Epithelial cell of esophagus (primary cell): ENCODE results near the gene BOK.

Source experiments
- DNase-seq: peaks from one replicate; pipeline ENCODE4 v3.0.0; 2010; ENCODE audit warnings: low read depth
- H3K4me3 ChIP-seq: 2 replicates; pipeline ENCODE4 v1.5.1; 2011; ENCODE audit warnings: mild to moderate bottlenecking, low read length, control low read depth
- CTCF ChIP-seq: IDR thresholded peaks from 2 replicates; pipeline ENCODE4 v1.5.1; 2011; ENCODE audit warnings: low read depth, mild to moderate bottlenecking, low read length, control low read depth, inconsistent platforms; ENCODE audit not compliant: insufficient read depth; ENCODE audit errors: missing control alignments

BOK gene

GRCh38 chr2:241575624-241576292 lies 17.2 kb downstream of the BOK start:
- TF ChIP-seq CTCF, result no peak
- DNase-seq, result no peak
- H3K4me3 ChIP-seq, result no peak overlapping the region

- DNase-seq, result no peak
- TF ChIP-seq CTCF, result no peak
- no peak overlapping the region for H3K4me3 ChIP-seq
Observed at GRCh38 chr2:241576293-241576654, 17.7 kb downstream of the BOK start.

- no peak for DNase-seq
- no peak for TF ChIP-seq CTCF
- H3K4me3 ChIP-seq, result no peak overlapping the region
Observed at GRCh38 chr2:241577413-241578122, 19.0 kb downstream of the BOK start.

- no peak for DNase-seq
- no peak overlapping the region for H3K4me3 ChIP-seq
- TF ChIP-seq CTCF, result no peak
Observed at GRCh38 chr2:241579281-241579680, 20.7 kb downstream of the BOK start.

GRCh38 chr2:241582328-241582727 lies 23.8 kb downstream of the BOK start:
- H3K4me3 ChIP-seq, result no peak overlapping the region
- DNase-seq, result no peak
- no peak for TF ChIP-seq CTCF

GRCh38 chr2:241582806-241583205 lies 24.3 kb downstream of the BOK start:
- no peak for DNase-seq
- TF ChIP-seq CTCF, result no peak
- H3K4me3 ChIP-seq, result no peak overlapping the region

- peak; percentile 39 for DNase-seq
- no peak for TF ChIP-seq CTCF
- H3K4me3 ChIP-seq, result no peak overlapping the region
Observed at GRCh38 chr2:241584436-241584835, 25.9 kb downstream of the BOK start.
